ENCODE results near the gene PXMP4. TPM values are rescaled to one million over a fixed set of nuclear protein-coding genes. Genes with fewer than 3 reads are reported as not detected.
"Not testable (repeated sequence)": the region's sequence is repeated elsewhere in the genome, so short reads cannot be mapped to it uniquely, and the experiment has no call there.

PXMP4 gene
- total RNA-seq: 10 to 100 TPM in 3 of 4 donors, 1 to 10 TPM in 1; 8.0 to 12.9 (median 11.2) TPM
- polyA plus RNA-seq: 4.2 TPM
- long read RNA-seq, donor 1, full-length matches to known transcripts: 32 of 36 reads
- long read RNA-seq, donor 1, partial matches to known transcripts: 0 of 36 reads
- long read RNA-seq, donor 1, other reads (novel, unspliced or antisense): 4 of 36 reads
- long read RNA-seq, donor 2, full-length matches to known transcripts: 5 of 7 reads
- long read RNA-seq, donor 2, partial matches to known transcripts: 1 of 7 reads
- long read RNA-seq, donor 2, other reads (novel, unspliced or antisense): 1 of 7 reads
- long read RNA-seq, donor 3, full-length matches to known transcripts: 14 of 25 reads
- long read RNA-seq, donor 3, partial matches to known transcripts: 1 of 25 reads
- long read RNA-seq, donor 3, other reads (novel, unspliced or antisense): 10 of 25 reads
- long read RNA-seq, donor 4, full-length matches to known transcripts: 3 of 5 reads
- long read RNA-seq, donor 4, partial matches to known transcripts: 0 of 5 reads
- long read RNA-seq, donor 4, other reads (novel, unspliced or antisense): 2 of 5 reads

- peak; percentile 92 to 95 (median 92) for DNase-seq
- ATAC-seq: peak; percentile 99
- Histone ChIP-seq H3K4me1 (ENCODE audit: control insufficient read depth, insufficient read depth, low read length) (no peaks in the 10 kb centered on the region), H3K4me3 (ENCODE audit: low read length) (peak within 1 kb of the TSS; percentile 54), H3K27ac (ENCODE audit: low read length) (peak within 1 kb of the TSS; percentile 6), H3K9me3 (ENCODE audit: control insufficient read depth, low read length) (no peaks in the 10 kb centered on the region), H3K27me3 (ENCODE audit: control insufficient read depth, insufficient read depth) (no peaks in the 10 kb centered on the region)
- intact Hi-C loops (cut with DNase I): no loop called here
- 3% methylated on average over 46 of the region's 46 CpGs for WGBS
Measured at GRCh38 chr20:33719989-33720709, at the start of gene PXMP4. Gene PXMP4, minus strand, starts transcription at chr20:33720310. Its CDS starts 103 bp downstream, at chr20:33720207.

- Histone ChIP-seq H3K4me1 (ENCODE audit: control insufficient read depth, insufficient read depth, low read length) (no peaks in the 10 kb centered on the region), H3K9me3 (ENCODE audit: control insufficient read depth, low read length) (no peaks in the 10 kb centered on the region), H3K27me3 (ENCODE audit: control insufficient read depth, insufficient read depth) (no peaks in the 10 kb centered on the region), H3K4me3 (ENCODE audit: low read length) (no peak overlapping the region), H3K27ac (ENCODE audit: low read length) (no peak overlapping the region)
- intact Hi-C loops (cut with DNase I): no loop called here
- 90% methylated on average over 4 of the region's 4 CpGs for WGBS
- ATAC-seq (no peak), DNase-seq (no peak)
Measured at GRCh38 chr20:33769043-33769442, 48.9 kb upstream of the PXMP4 start.

GRCh38 chr20:33767777-33768138 lies 47.6 kb upstream of the PXMP4 start:
- Histone ChIP-seq H3K27me3 (ENCODE audit: control insufficient read depth, insufficient read depth) (no peaks in the 10 kb centered on the region), H3K4me1 (ENCODE audit: control insufficient read depth, insufficient read depth, low read length) (no peaks in the 10 kb centered on the region), H3K9me3 (ENCODE audit: control insufficient read depth, low read length) (no peaks in the 10 kb centered on the region), H3K27ac (ENCODE audit: low read length) (no peak overlapping the region), H3K4me3 (ENCODE audit: low read length) (no peak overlapping the region)
- ATAC-seq: no peak
- DNase-seq: no peak
- 96% methylated on average over 2 of the region's 2 CpGs for WGBS
- intact Hi-C loops (cut with DNase I): no loop called here

GRCh38 chr20:33766686-33767085 lies 46.6 kb upstream of the PXMP4 start:
- WGBS: 95% methylated on average over 9 of the region's 9 CpGs
- H3K4me3 ChIP-seq (ENCODE audit: low read length): no peak overlapping the region
- H3K4me1 ChIP-seq (ENCODE audit: control insufficient read depth, insufficient read depth, low read length): no peaks in the 10 kb centered on the region
- intact Hi-C loops (cut with DNase I): no loop called here
- no peaks in the 10 kb centered on the region for H3K27me3 ChIP-seq (ENCODE audit: control insufficient read depth, insufficient read depth)
- H3K9me3 ChIP-seq (ENCODE audit: control insufficient read depth, low read length): no peaks in the 10 kb centered on the region
- no peak for DNase-seq
- no peak for ATAC-seq
- H3K27ac ChIP-seq (ENCODE audit: low read length): no peak overlapping the region

GRCh38 chr20:33765592-33765991 lies 45.5 kb upstream of the PXMP4 start:
- WGBS: 95% methylated on average over 5 of the region's 5 CpGs
- H3K27ac ChIP-seq (ENCODE audit: low read length): no peak overlapping the region
- intact Hi-C loops (cut with DNase I): no loop called here
- DNase-seq (no peak), ATAC-seq (no peak)
- no peak overlapping the region for H3K4me3 ChIP-seq (ENCODE audit: low read length)
- no peaks in the 10 kb centered on the region for H3K4me1 ChIP-seq (ENCODE audit: control insufficient read depth, insufficient read depth, low read length)
- no peaks in the 10 kb centered on the region for H3K27me3 ChIP-seq (ENCODE audit: control insufficient read depth, insufficient read depth)
- no peaks in the 10 kb centered on the region for H3K9me3 ChIP-seq (ENCODE audit: control insufficient read depth, low read length)

- no peak overlapping the region for H3K4me3 ChIP-seq (ENCODE audit: low read length)
- DNase-seq (no peak), ATAC-seq (no peak)
- no peak overlapping the region for H3K27ac ChIP-seq (ENCODE audit: low read length)
- 87% methylated on average over 2 of the region's 2 CpGs for WGBS
- H3K27me3 ChIP-seq (ENCODE audit: control insufficient read depth, insufficient read depth): no peaks in the 10 kb centered on the region
- intact Hi-C loops (cut with DNase I): no loop called here
- no peaks in the 10 kb centered on the region for H3K4me1 ChIP-seq (ENCODE audit: control insufficient read depth, insufficient read depth, low read length)
- no peaks in the 10 kb centered on the region for H3K9me3 ChIP-seq (ENCODE audit: control insufficient read depth, low read length)
Measured at GRCh38 chr20:33765099-33765498, 45.0 kb upstream of the PXMP4 start.

GRCh38 chr20:33761698-33762250 lies 41.7 kb upstream of the PXMP4 start:
- Histone ChIP-seq H3K27ac (ENCODE audit: low read length) (no peak overlapping the region), H3K9me3 (ENCODE audit: control insufficient read depth, low read length) (no peaks in the 10 kb centered on the region), H3K4me1 (ENCODE audit: control insufficient read depth, insufficient read depth, low read length) (no peaks in the 10 kb centered on the region), H3K4me3 (ENCODE audit: low read length) (no peak overlapping the region), H3K27me3 (ENCODE audit: control insufficient read depth, insufficient read depth) (no peaks in the 10 kb centered on the region)
- no peak for ATAC-seq
- DNase-seq: no peak
- intact Hi-C loops (cut with DNase I): no loop called here
- WGBS: 97% methylated on average over 13 of the region's 13 CpGs

- WGBS: 90% methylated on average over 1 of the region's 1 CpG
- no peak overlapping the region for H3K27ac ChIP-seq (ENCODE audit: low read length)
- H3K9me3 ChIP-seq (ENCODE audit: control insufficient read depth, low read length): no peaks in the 10 kb centered on the region
- no peak overlapping the region for H3K4me3 ChIP-seq (ENCODE audit: low read length)
- DNase-seq (no peak), ATAC-seq (no peak)
- no peaks in the 10 kb centered on the region for H3K4me1 ChIP-seq (ENCODE audit: control insufficient read depth, insufficient read depth, low read length)
- H3K27me3 ChIP-seq (ENCODE audit: control insufficient read depth, insufficient read depth): no peaks in the 10 kb centered on the region
- intact Hi-C loops (cut with DNase I): no loop called here
Measured at GRCh38 chr20:33757458-33757857, 37.3 kb upstream of the PXMP4 start.

GRCh38 chr20:33757046-33757445 lies 36.9 kb upstream of the PXMP4 start:
- Histone ChIP-seq H3K27ac (ENCODE audit: low read length) (no peak overlapping the region), H3K27me3 (ENCODE audit: control insufficient read depth, insufficient read depth) (no peaks in the 10 kb centered on the region), H3K4me1 (ENCODE audit: control insufficient read depth, insufficient read depth, low read length) (no peaks in the 10 kb centered on the region), H3K9me3 (ENCODE audit: control insufficient read depth, low read length) (no peaks in the 10 kb centered on the region), H3K4me3 (ENCODE audit: low read length) (no peak overlapping the region)
- DNase-seq: no peak
- intact Hi-C loops (cut with DNase I): no loop called here
- no peak for ATAC-seq
- 98% methylated on average over 10 of the region's 10 CpGs for WGBS

- H3K4me1 ChIP-seq (ENCODE audit: control insufficient read depth, insufficient read depth, low read length); H3K27ac ChIP-seq (ENCODE audit: low read length); ATAC-seq; H3K4me3 ChIP-seq (ENCODE audit: low read length); DNase-seq; H3K9me3 ChIP-seq (ENCODE audit: control insufficient read depth, low read length); intact Hi-C loops (cut with DNase I); H3K27me3 ChIP-seq (ENCODE audit: control insufficient read depth, insufficient read depth): not testable (repeated sequence)
- WGBS: 86% methylated on average over 10 of the region's 10 CpGs
Measured at GRCh38 chr20:33755936-33756490, 35.9 kb upstream of the PXMP4 start.

- Histone ChIP-seq H3K4me1 (ENCODE audit: control insufficient read depth, insufficient read depth, low read length) (no peaks in the 10 kb centered on the region), H3K4me3 (ENCODE audit: low read length) (no peak overlapping the region), H3K27me3 (ENCODE audit: control insufficient read depth, insufficient read depth) (no peaks in the 10 kb centered on the region), H3K27ac (ENCODE audit: low read length) (no peak overlapping the region), H3K9me3 (ENCODE audit: control insufficient read depth, low read length) (no peaks in the 10 kb centered on the region)
- ATAC-seq: no peak
- intact Hi-C loops (cut with DNase I): no loop called here
- 84% methylated on average over 5 of the region's 5 CpGs for WGBS
- DNase-seq: no peak
Measured at GRCh38 chr20:33753763-33754162, 33.7 kb upstream of the PXMP4 start.

All from right cardiac atrium (tissue), 5 donors.